Posterior cingulate gyrus (tissue), 11 donors: Measurements from ENCODE around the gene FCN2.
A peak's percentile ranks its signal among the peaks of the same experiment; 100 is the strongest.

Experiments used
- DNase-seq, 10 donors: peaks; one replicate each; pipeline versions ENCODE4 v3.0.0 to v3.0.0-alpha.2; 2020 to 2021; ENCODE audit warnings: mixed read lengths in 3 of 10
- intact Hi-C: fragments of 100-400 bp; cut with DNase I; formaldehyde crosslinking; loops from one replicate; pipeline ENCODE4 v1.15.1; 2023

Gene FCN2

GRCh38 chr9:134864821-134865190 lies 15.8 kb upstream of the FCN2 start:
- DNase-seq: peak in 1 of 10 donors; percentile 77
- intact Hi-C loops: no loop called here

DNA sequence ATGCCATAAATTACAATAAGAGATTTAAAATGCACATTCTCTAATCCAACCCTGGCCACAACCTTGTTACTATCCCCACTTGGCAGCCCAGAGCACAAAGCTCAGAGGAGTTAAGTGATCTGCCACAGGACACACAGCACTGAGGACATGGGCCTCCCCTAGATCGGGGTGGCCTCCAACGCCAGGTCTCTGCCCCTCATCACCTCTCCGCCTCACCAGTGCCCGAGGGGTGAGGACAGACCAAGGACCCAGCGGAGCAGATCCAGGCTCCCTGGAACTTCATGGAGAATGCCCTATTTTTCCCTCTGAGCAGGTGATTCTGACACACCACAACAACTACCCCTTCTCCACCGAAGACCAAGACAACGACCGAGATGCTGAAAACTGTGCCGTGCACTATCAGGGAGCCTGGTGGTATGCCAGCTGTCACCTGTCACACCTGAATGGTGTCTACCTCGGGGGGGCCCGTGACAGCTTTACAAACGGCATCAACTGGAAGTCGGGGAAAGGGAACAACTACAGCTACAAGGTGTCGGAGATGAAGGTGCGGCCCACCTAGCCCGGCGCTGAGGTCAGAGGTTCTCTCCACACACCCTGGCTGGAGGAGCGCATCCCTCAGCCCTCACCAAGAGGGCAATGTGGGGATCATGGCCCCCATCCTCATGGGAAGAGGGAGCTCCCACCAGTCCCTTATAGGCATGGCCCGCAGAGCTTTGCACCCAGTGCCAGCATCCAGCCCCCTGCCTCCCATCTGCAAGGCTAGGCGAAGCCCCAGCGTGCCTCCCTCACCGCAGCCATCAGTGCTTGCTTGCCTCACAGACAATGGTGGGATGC lies 12.5 kb upstream of the FCN2 start:
- intact Hi-C loops: no loop called here
- peak in 1 of 10 donors; percentile 62 for DNase-seq

DNA sequence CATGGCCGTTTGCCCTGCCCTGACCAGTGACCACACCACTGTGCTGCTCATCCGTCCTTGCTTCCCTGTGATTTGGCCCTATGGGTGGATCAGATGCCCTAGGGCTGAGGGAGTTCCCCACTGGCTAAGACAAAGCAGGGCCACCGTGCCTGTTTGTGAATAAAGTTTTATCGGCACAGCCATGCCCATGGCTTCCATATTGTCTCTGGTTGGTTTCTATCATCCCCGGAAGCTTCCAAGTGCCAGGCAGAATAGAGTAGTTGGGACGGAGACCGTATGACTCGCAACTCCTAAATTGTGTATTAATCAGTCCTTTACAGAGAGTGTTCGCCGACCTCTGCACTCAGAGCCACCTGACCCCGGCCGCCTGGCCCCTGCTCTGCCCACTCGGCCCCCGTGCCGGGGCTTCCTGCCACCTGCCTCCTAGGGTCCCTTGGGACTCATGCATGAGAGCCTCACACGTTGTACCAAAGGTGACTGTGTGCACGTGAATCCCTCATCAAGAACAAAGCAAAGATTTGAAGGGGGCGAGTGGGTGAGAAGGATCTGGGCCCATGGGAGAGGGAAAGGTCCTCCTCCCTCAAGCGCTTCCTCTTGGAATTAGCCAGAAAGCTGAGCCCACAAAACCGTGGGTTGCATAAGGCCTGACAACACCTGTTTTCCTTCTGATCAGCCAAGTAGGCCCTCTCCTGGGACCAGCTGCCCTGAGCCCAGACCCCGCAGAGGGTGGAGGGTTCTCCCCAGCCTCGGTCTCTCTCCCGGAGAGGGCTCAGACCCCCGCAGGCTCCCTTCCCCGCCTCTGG lies 11.7 kb upstream of the FCN2 start:
- DNase-seq: peak in 1 of 10 donors; percentile 64
- intact Hi-C loops: no loop called here

DNA sequence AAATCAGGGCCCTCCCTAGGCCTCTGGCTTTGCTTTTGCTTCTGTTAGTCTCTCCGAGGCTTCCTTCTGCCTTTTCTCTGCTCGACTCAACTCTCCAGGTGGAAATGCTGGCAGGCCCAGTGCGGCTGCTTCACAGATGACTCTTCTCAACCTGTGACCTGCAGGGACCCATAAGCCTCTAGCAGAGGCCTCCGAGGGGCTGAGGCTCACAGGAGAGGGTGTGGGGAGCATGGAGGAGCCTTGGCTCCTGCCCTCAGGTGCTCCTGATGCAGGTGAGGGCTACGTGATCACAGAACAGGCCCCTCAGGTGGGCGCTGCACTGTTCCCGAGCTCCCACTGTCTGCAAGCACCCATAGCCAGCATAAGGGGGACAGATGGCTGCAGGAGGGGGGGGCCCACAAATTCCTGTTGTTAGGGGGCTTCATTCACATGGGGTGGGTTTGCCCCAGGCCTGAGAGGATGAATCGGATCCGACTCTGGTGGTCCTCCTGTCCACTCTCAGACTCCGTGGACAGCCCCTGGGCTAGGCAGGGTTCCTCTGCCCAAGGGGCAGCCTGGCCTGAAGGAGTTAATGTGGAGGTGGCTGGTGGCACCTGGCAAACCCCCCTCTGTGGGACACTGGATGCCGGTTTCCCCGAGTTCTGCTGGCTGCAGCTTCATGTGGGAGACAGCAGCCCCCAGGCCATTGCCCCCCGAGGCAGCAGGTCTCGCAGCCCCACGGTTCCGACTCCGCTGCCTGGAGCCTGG lies 10.9 kb upstream of the FCN2 start:
- DNase-seq: no peak
- intact Hi-C loops: no loop called here

- intact Hi-C loops: no loop called here
- DNase-seq: peak in 2 of 10 donors; percentile 61 to 62
Measured at GRCh38 chr9:134870301-134870694, 10.3 kb upstream of the FCN2 start.

- DNase-seq: no peak
- intact Hi-C loops: no loop called here
Measured at GRCh38 chr9:134870746-134871662, 9.6 kb upstream of the FCN2 start.

GRCh38 chr9:134871697-134872340 lies 8.8 kb upstream of the FCN2 start:
- DNase-seq: no peak
- intact Hi-C loops: no loop called here

GRCh38 chr9:134872482-134873231 lies 8.0 kb upstream of the FCN2 start:
- intact Hi-C loops: no loop called here
- no peak for DNase-seq

- no peak for DNase-seq
- intact Hi-C loops: no loop called here
Measured at GRCh38 chr9:134875371-134875770, 5.2 kb upstream of the FCN2 start.

- intact Hi-C loops: no loop called here
- DNase-seq: no peak
Measured at GRCh38 chr9:134877541-134877940, 3.1 kb upstream of the FCN2 start.

GRCh38 chr9:134879664-134880483 lies 736 bp upstream of the FCN2 start:
- no peak for DNase-seq
- intact Hi-C loops: no loop called here

DNA sequence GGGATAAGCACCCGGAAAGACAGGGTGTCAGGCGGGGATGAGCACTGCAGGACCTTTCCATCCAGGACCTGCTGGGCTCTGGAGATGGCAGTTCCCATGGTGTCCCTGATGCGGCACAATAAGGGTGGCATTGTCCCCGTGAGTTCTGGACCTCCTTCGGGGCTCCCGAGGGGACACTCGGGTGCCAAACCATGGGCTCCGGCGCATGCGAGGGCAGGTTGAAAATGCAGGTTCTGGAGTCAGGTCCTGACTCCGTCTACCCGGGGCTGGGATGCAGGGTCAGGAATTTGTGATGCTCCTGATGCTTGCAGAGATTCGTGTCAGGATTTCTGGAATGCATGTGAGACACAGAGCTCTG lies 682 bp downstream of the FCN2 start:
- intact Hi-C loops: no loop called here

DNA sequence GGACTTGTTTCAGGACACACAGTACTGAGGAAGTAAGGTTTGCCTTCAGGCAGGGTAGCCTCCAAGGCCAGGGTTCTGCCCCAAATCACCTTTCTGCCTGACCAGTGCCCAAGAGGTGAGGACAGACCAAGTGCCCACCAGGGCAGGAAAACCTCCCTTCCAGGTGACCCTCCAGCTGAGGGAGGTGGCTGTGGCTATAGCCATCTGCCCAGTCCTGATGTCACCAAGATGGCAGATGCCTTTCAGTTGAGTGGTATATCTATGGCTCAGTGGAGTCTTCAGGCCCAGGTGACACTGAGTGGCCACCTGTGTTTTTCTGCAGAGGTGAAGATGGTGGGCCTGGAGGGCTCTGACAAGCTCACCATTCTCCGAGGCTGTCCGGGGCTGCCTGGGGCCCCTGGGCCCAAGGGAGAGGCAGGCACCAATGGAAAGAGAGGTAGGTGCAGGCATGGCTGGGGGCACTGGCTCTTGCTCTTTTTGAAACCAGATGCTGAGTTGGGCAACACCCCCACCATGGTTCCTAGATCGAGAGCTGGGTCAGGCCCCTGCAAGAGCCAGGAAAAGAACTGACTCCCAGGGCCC lies 1.7 kb downstream of the FCN2 start:
- no peak for DNase-seq
- intact Hi-C loops: no loop called here

More for the DNA sequence above, 682 bp downstream of the FCN2 start:
- no peak for DNase-seq

GRCh38 chr9:134883040-134883782 lies 2.6 kb downstream of the FCN2 start:
- DNase-seq: no peak
- intact Hi-C loops: no loop called here

GRCh38 chr9:134884492-134884891 lies 3.9 kb downstream of the FCN2 start:
- intact Hi-C loops: no loop called here
- no peak for DNase-seq

- DNase-seq: peak in 1 of 10 donors; percentile 73
- intact Hi-C loops: no loop called here
Measured at GRCh38 chr9:134885001-134885678, 4.5 kb downstream of the FCN2 start.
